NCI-H2171 treated with DMSO at 0.1 percent for 48 hours (cell line): ENCODE data around the gene WDFY2.
"Not testable (repeated sequence)": the region's sequence is repeated elsewhere in the genome, so short reads cannot be mapped to it uniquely, and the experiment has no call there.

ENCODE experiments used
- DNase-seq: peaks from one replicate; lab custom pipeline; 2025; lab: John Stamatoyannopoulos, UW

The WDFY2 gene

GRCh38 chr13:51564671-51565070 is 19.6 kb upstream of the WDFY2 start:
- DNase-seq = no peak

- DNase-seq = not testable (repeated sequence)
Measured at GRCh38 chr13:51569001-51569400, 15.3 kb upstream of the WDFY2 start.

DNA sequence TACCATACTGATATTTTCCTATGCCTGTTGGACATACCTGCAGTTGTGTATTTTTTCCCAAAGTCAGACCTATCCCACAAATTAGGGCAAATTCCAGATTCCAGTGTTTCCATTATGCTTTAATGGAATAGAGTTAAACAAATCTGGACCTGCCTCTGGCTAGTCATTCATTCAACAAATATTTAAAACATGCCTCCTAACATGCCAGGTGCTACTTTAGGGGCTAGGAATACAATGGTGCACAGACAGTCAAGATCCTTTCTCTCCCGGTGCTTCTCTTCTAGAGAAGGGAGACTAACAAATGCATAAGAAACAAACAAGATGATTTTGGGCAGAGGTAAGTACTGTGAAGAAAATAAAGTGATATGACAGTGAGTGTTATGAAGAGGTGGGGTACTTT is 7.5 kb upstream of the WDFY2 start:
- no peak for DNase-seq

GRCh38 chr13:51577690-51578089 is 6.6 kb upstream of the WDFY2 start:
- no peak for DNase-seq

- DNase-seq = no peak
Measured at GRCh38 chr13:51579676-51580075, 4.6 kb upstream of the WDFY2 start.

DNA sequence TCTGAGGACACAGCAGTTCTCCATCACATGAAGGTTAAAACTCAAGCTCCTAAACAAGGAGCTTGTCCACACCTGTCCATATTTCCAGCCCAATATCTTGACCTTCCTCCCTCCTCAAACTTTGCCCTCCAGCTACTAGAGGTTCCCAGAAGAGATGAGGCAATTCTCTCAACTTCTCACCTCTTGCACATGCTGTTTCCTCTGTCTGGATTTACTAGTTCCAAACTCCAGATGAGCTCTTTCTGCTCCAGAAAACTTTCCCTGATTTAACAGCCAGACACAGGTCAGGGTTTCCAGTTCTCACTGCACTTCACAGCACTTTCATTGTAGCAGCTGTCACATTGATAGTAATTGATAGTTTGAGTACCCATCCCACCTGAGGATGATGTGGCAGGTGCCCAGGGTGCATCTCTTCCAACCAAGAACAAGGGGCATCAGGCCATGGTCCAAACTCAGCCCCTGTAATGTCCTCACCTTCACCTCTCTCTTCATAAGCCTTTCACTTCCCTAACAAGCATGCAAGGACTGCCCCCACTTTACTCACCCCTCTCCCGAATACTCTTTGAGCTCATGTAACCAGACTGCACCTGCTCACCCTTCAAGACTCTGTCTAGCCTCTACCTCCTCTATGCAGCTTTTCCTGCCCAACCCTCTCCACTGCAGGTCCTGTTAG is 3.0 kb upstream of the WDFY2 start:
- DNase-seq = no peak

GRCh38 chr13:51583469-51583874 is 790 bp upstream of the WDFY2 start:
- no peak for DNase-seq

DNA sequence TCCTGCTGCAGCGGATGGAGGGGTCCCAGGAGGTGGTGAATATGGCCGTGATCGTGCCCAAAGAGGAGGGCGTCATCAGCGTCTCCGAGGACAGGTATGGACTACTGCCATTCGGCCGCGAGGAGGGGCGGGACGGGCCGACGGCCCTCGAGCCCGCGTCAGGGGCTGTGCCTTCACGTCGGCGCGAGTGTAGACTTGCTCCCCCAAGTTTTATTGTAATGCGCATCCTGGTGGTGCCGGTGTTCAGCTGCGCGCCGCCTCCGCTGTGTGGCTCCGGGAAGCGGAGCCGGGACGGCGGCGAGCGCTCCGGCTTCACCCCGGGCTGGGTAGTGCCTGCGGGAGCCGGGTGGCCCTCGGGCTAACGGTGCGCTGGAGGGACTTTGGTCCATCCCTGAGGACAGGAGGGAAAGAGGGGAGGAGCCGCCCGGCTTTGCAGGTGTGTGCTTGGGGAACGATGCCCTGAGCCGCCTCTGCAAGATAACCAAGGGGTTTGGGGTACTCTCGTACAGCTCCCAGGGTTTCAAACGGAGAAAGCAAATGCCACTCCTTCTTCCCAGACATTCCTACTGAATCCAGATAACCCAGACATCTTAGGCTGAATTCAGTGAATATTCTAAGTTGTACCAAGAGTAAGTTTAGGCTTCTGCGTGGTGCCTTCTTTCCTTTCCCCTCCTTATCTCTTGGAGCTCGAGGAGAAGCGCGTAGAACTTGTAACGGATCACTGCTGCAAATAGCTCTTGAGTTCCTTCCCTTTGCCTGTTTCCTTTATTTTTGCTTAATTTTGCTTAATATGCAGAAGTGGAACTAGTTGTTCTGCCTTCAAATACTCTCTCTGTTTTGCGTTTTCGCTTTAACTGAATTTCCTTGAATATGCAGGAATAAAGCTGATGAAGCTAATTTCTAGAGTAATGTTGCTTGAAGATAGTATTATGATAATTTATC is 740 bp downstream of the WDFY2 start:
- peak; percentile 78 for DNase-seq

DNA sequence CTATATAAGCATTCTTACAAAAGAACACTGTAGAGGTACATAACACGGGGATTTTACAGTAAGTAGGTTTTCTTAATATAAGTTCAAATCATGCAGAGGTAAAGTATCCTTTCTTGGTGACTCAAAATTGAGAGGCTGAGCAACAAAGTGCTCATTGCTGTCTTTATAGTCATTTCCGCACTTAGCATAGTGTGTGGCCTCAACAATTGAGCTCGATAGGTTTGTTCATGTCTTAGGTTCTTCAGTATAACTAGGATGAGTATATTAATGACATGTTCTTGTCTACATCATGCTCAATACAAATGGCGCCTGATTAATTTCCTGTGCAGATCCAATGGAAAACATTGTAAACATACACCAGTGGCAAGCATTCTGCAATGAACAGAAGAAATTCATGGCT is 1.4 kb downstream of the WDFY2 start:
- DNase-seq = no peak

DNA sequence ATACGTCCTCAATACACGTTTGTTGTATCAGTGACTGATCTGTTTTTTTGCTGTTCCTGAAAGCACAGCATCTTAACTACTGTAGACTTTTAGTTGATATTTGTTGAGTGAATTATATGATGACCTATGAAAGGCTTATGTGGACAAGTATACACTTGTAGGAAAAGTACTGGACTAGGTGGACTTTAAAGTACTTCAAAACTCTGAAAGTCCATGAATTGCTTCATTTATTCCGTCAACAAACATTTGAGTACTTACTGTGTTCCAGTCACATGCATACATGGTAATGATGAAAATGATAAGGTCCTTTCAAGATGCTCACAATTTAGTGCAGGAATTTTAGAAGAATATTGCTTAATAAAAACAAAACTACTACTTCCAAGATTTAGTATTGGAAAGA is 3.1 kb downstream of the WDFY2 start:
- no peak for DNase-seq

GRCh38 chr13:51588406-51588949 is 4.2 kb downstream of the WDFY2 start:
- no peak for DNase-seq

GRCh38 chr13:51589793-51590192 is 5.5 kb downstream of the WDFY2 start:
- no peak for DNase-seq

- DNase-seq = no peak
Measured at GRCh38 chr13:51590231-51590970, 6.1 kb downstream of the WDFY2 start.

- DNase-seq = peak; percentile 40
Measured at GRCh38 chr13:51590971-51591627, 6.8 kb downstream of the WDFY2 start.

- not testable (repeated sequence) for DNase-seq
Measured at GRCh38 chr13:51591938-51592337, 7.7 kb downstream of the WDFY2 start.

GRCh38 chr13:51594432-51594831 is 10.2 kb downstream of the WDFY2 start:
- no peak for DNase-seq

DNA sequence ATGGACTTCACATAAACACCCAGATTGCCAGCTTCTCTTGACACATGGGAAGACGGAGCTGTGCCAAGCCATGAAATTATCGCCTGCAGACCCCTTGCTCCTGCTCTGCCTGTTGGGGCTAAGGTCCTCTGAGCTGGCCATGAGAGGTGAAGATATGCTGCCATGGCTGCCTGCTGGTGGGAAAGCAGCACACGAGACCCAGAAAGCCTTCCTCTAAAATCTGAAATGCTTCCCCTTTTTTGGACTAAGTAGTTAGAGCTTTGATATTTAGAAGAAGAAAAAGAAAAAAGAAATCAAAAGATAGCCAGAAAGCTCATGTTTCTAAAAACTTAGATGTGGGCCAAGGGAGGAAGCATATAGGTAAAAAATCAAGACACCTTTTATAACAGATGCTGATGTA is 11.2 kb downstream of the WDFY2 start:
- no peak for DNase-seq

DNA sequence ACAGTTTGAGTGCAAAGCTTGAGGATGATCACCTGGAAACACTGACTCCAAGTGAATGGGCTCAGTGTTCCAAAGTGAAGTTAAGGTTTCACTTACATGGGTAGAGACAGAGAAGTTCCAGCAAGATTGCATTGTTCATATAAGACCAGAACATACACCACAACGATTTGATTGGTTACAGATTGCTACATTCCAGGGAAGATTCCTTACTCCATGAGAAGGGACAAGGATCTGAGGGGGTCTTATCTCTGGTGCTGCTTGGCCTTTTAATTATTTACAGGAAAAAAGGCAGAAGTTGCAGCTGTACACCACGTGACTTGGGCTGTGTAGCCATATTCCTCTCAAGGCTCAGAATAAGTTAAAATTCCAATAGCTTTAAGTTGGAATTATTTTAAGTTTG is 12.3 kb downstream of the WDFY2 start:
- no peak for DNase-seq

- no peak for DNase-seq
Measured at GRCh38 chr13:51599444-51600176, 15.3 kb downstream of the WDFY2 start.

- no peak for DNase-seq
Measured at GRCh38 chr13:51600703-51601102, 16.4 kb downstream of the WDFY2 start.
